HG02678 (cell line): Measurements from ENCODE around the gene PPL.

Source experiments
- ATAC-seq: cut with Tn5 transposase; IDR thresholded peaks from one replicate; pipeline ENCODE4 v1.9.1; 2021; ENCODE audit warnings: mild to moderate bottlenecking, moderate library complexity; ENCODE audit not compliant: unreplicated experiment

Gene PPL

GRCh38 chr16:4836727-4837126 lies 100.2 kb downstream of the PPL start:
- ATAC-seq: no peak

GRCh38 chr16:4833584-4833983 lies 103.4 kb downstream of the PPL start:
- ATAC-seq: no peak

GRCh38 chr16:4832698-4833343 lies 104.1 kb downstream of the PPL start:
- no peak for ATAC-seq
